GM21825 (cell line): ENCODE data around the gene PRMT5.
A peak's percentile ranks its signal among the peaks of the same experiment; 100 is the strongest.
"Not testable (repeated sequence)": the region's sequence is repeated elsewhere in the genome, so short reads cannot be mapped to it uniquely, and the experiment has no call there.

Source experiments
- ATAC-seq: cut with Tn5 transposase; IDR thresholded peaks from one replicate; pipeline ENCODE4 v1.9.1; 2021; ENCODE audit warnings: mild to moderate bottlenecking, moderate library complexity; ENCODE audit not compliant: unreplicated experiment

The PRMT5 gene

GRCh38 chr14:22935156-22935555 is 6.0 kb upstream of the PRMT5 start:
- no peak for ATAC-seq

- ATAC-seq, result no peak
Observed at GRCh38 chr14:22932146-22932545, 3.0 kb upstream of the PRMT5 start.

GRCh38 chr14:22929961-22930364 is 787 bp upstream of the PRMT5 start:
- ATAC-seq, result no peak

GRCh38 chr14:22928237-22929103 is 706 bp downstream of the PRMT5 start:
- no peak for ATAC-seq

- ATAC-seq, result no peak
Observed at GRCh38 chr14:22926316-22926715, 2.9 kb downstream of the PRMT5 start.

- ATAC-seq, result no peak
Observed at GRCh38 chr14:22925513-22925912, 3.7 kb downstream of the PRMT5 start.

- ATAC-seq, result no peak
Observed at GRCh38 chr14:22923746-22924145, 5.4 kb downstream of the PRMT5 start.

GRCh38 chr14:22922294-22922693 is 6.9 kb downstream of the PRMT5 start:
- ATAC-seq, result no peak

- ATAC-seq, result no peak
Observed at GRCh38 chr14:22920697-22921096, 8.5 kb downstream of the PRMT5 start.

- no peak for ATAC-seq
Observed at GRCh38 chr14:22919601-22919921, 9.6 kb downstream of the PRMT5 start.

- peak; percentile 90 for ATAC-seq
Observed at GRCh38 chr14:22918804-22919600, 10.2 kb downstream of the PRMT5 start, which contains the start of gene RBM23. RBM23 (minus strand) TSS chr14:22919149.

GRCh38 chr14:22915886-22916521 is 13.2 kb downstream of the PRMT5 start:
- ATAC-seq, result no peak

- ATAC-seq, result not testable (repeated sequence)
Observed at GRCh38 chr14:22914836-22915235, 14.3 kb downstream of the PRMT5 start.

- no peak for ATAC-seq
Observed at GRCh38 chr14:22910916-22911315, 18.3 kb downstream of the PRMT5 start.

GRCh38 chr14:22908601-22909000 is 20.6 kb downstream of the PRMT5 start:
- no peak for ATAC-seq

GRCh38 chr14:22907429-22907828 is 21.7 kb downstream of the PRMT5 start:
- no peak for ATAC-seq

- ATAC-seq, result no peak
Observed at GRCh38 chr14:22906073-22906472, 23.1 kb downstream of the PRMT5 start.

GRCh38 chr14:22905627-22906026 is 23.5 kb downstream of the PRMT5 start:
- ATAC-seq, result no peak

- ATAC-seq, result no peak
Observed at GRCh38 chr14:22903742-22904087, 25.5 kb downstream of the PRMT5 start.

- no peak for ATAC-seq
Observed at GRCh38 chr14:22901799-22902198, 27.4 kb downstream of the PRMT5 start.

- no peak for ATAC-seq
Observed at GRCh38 chr14:22900081-22900799, 28.9 kb downstream of the PRMT5 start.
